GM23248 (cell line): ENCODE measurements around the gene RAB27A. TPM values are rescaled to one million over a fixed set of nuclear protein-coding genes. Genes with fewer than 3 reads are reported as not detected.

Experiments used
- DNase-seq: peaks from one replicate; pipeline ENCODE4 v3.0.0-alpha.2; 2015
- H2AFZ ChIP-seq: fragments of 200-600 bp; sonication (generic); 2 replicates; pipeline ENCODE4 v1.6.1; 2016; ENCODE audit warnings: antibody characterized with exemption
- H3F3A ChIP-seq: fragments of 200-600 bp; sonication (generic); 2 replicates; pipeline ENCODE4 v1.6.1; 2016; ENCODE audit warnings: mild to moderate bottlenecking, antibody characterized with exemption, mixed run types; ENCODE audit not compliant: insufficient read depth
- H3K27ac ChIP-seq: fragments of 200-600 bp; sonication (generic); 2 replicates; pipeline ENCODE4 v1.5.1; 2016; ENCODE audit warnings: mild to moderate bottlenecking
- H3K27me3 ChIP-seq: fragments of 200-600 bp; sonication (generic); replicated peaks from 2 replicates; pipeline ENCODE4 v1.6.1; 2016; ENCODE audit warnings: mild to moderate bottlenecking; ENCODE audit not compliant: insufficient read depth
- H3K36me3 ChIP-seq: fragments of 200-600 bp; sonication (generic); 2 replicates; pipeline ENCODE4 v1.6.1; 2016; ENCODE audit warnings: low read depth, mild to moderate bottlenecking
- H3K4me1 ChIP-seq: fragments of 200-600 bp; sonication (generic); 2 replicates; pipeline ENCODE4 v1.6.1; 2016; ENCODE audit warnings: mild to moderate bottlenecking; ENCODE audit not compliant: insufficient read depth
- H3K4me2 ChIP-seq: fragments of 200-600 bp; sonication (generic); one replicate; pipeline ENCODE4 v1.6.1; 2016; ENCODE audit warnings: mild to moderate bottlenecking; ENCODE audit not compliant: unreplicated experiment
- H3K4me3 ChIP-seq: fragments of 200-600 bp; sonication (generic); 2 replicates; pipeline ENCODE4 v1.5.1; 2016; ENCODE audit warnings: mild to moderate bottlenecking
- H3K79me2 ChIP-seq: fragments of 200-600 bp; sonication (generic); 2 replicates; pipeline ENCODE4 v1.6.1; 2016; ENCODE audit warnings: mild to moderate bottlenecking; ENCODE audit not compliant: insufficient read depth
- H3K9ac ChIP-seq: fragments of 200-600 bp; sonication (generic); 2 replicates; pipeline ENCODE4 v1.6.1; 2016; ENCODE audit warnings: mild to moderate bottlenecking
- H3K9me2 ChIP-seq: fragments of 200-600 bp; sonication (generic); 2 replicates; pipeline ENCODE4 v1.6.1; 2016; ENCODE audit warnings: mixed run types, mild to moderate bottlenecking, moderate library complexity; ENCODE audit not compliant: insufficient read depth
- H3K9me3 ChIP-seq: fragments of 200-600 bp; sonication (generic); one replicate; pipeline ENCODE4 v1.6.1; 2017; ENCODE audit warnings: low read depth
- H4K20me1 ChIP-seq: fragments of 200-600 bp; sonication (generic); 2 replicates; pipeline ENCODE4 v1.6.0; 2016; ENCODE audit not compliant: insufficient read depth
- EZH2 ChIP-seq: fragments of 200-600 bp; sonication (generic); IDR thresholded peaks from 2 replicates; pipeline ENCODE4 v1.6.1; 2018; ENCODE audit warnings: antibody characterized with exemption, mild to moderate bottlenecking; ENCODE audit not compliant: insufficient read depth, poor library complexity, severe bottlenecking
- EZH2phosphoT487 ChIP-seq: fragments of 200-600 bp; sonication (generic); IDR thresholded peaks from 2 replicates; pipeline ENCODE4 v1.6.1; 2018; ENCODE audit warnings: antibody characterized with exemption, moderate library complexity, mild to moderate bottlenecking, low read depth; ENCODE audit not compliant: insufficient read depth
- WGBS, 2 experiments: methylation state at CpG; one replicate each; pipeline ENCODE4 v1.1.6; 2015 to 2017; ENCODE audit warnings: low lambda C conversion rate in 2 of 2, low coverage in 1 of 2; ENCODE audit errors: missing lambda C conversion rate in 2 of 2; 5-methylcytosine and 5-hydroxymethylcytosine counted together
- in situ Hi-C: fragments of 300-500 bp; cut with MboI; formaldehyde crosslinking; loops from 2 replicates; pipeline ENCODE4 v1.15.0; 2020
- polyA plus RNA-seq: library from polyadenylated mRNA; unstranded; fragments of >200 nt; fragmentation: Nextera tagmentation; extraction: Ambion mirVana; gene quantifications from 2 replicates; pipeline ENCODE4 v1.2.1, GENCODE V29; 2016
- total RNA-seq: library from RNA; depleted of rRNA; stranded (reverse); fragments of >200 nt; shearing (Covaris generic); gene quantifications from 2 replicates; pipeline ENCODE4 v1.2.3, GENCODE V29; 2014

Gene RAB27A
- total and polyA plus RNA-seq, 2 experiments from 2014 or later: 9.0 to 9.5 TPM

DNA sequence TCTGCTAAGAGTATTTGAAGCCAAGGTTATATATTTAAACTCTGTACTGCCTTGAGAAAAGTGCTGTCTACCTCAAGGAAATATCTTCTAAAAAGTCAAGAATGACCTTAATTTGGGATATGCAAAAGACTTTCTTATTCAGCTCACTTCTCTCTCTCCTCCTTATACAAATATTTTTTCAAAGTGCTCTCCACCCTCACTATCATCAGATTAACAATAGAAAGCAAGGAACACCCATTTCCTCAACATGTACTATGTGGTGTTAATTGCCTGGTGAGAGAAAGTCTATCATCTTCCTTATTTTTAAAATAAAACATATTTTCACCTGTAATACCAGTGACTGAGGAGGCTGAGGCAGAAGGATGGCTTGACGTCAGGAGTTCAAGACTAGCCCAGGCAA, 48.4 kb downstream of the RAB27A start:
- no peak for TF ChIP-seq EZH2phosphoT487
- TF ChIP-seq EZH2: no peak
- WGBS, 2 experiments: 87 to 95% methylated on average over 1 of the region's 1 CpG
- no peak overlapping the region for H2AFZ ChIP-seq
- no peaks in the 10 kb centered on the region; the same call in 1 of the 2 replicates for H3K79me2 ChIP-seq
- H3K4me3 ChIP-seq: no peak overlapping the region
- no peaks in the 10 kb centered on the region for H3K9me2 ChIP-seq
- no peaks in the 10 kb centered on the region for H3K27me3 ChIP-seq
- DNase-seq: no peak
- no peaks in the 10 kb centered on the region for H3K36me3 ChIP-seq
- no peaks in the 10 kb centered on the region for H4K20me1 ChIP-seq
- peaks cover 7% of the 10 kb centered on the region; the same call in 1 of the 2 replicates for H3K4me1 ChIP-seq
- H3K27ac ChIP-seq: no peak overlapping the region
- H3F3A ChIP-seq: no peaks in the 10 kb centered on the region
- H3K4me2 ChIP-seq: no peak overlapping the region
- no peaks in the 10 kb centered on the region for H3K9me3 ChIP-seq
- in situ Hi-C loops: no loop called here
- H3K9ac ChIP-seq: no peak overlapping the region

DNA sequence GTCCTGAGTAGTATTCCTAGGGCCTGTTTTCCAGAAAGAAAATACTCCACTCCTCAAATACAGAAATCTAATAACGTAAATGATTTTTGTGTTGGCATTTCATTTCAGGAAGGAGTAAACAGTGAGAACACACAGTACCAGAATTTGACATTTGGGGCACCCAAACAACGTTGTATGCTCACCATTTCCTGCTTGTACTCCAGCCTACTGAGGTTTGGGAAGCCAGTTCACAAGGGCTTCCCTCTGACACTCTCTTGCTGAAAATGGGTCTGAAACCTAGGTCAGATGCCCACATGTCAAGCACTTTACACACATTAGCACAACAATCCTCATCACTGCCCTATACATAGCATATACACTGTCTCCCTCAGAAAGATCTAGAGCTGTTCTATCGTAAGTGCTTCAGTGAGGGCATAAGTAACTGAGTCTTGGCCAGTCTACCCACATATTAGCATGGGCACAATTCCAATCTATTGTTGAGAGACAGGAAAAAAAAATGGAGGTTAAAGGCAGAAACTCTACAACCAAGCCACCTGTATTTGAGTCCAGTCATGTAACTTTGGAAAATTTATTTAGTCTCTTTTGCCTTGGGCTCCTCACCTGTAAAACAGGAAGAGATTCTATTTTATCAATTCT, 49.4 kb downstream of the RAB27A start:
- Histone ChIP-seq H2AFZ (no peak overlapping the region), H3K27me3 (no peaks in the 10 kb centered on the region), H3K4me2 (no peak overlapping the region), H3K4me1 (peaks cover 7% of the 10 kb centered on the region; the same call in 1 of the 2 replicates), H4K20me1 (no peaks in the 10 kb centered on the region), H3K27ac (no peak overlapping the region), H3K79me2 (no peaks in the 10 kb centered on the region; the same call in 1 of the 2 replicates), H3K9ac (no peak overlapping the region), H3K4me3 (no peak overlapping the region), H3K9me3 (no peaks in the 10 kb centered on the region), H3K9me2 (no peaks in the 10 kb centered on the region), H3F3A (no peaks in the 10 kb centered on the region), H3K36me3 (no peaks in the 10 kb centered on the region)
- in situ Hi-C loops: no loop called here
- WGBS, 2 experiments: 86 to 88% methylated on average over 3 of the region's 3 CpGs
- TF ChIP-seq EZH2 (no peak), EZH2phosphoT487 (no peak)
- no peak for DNase-seq

DNA sequence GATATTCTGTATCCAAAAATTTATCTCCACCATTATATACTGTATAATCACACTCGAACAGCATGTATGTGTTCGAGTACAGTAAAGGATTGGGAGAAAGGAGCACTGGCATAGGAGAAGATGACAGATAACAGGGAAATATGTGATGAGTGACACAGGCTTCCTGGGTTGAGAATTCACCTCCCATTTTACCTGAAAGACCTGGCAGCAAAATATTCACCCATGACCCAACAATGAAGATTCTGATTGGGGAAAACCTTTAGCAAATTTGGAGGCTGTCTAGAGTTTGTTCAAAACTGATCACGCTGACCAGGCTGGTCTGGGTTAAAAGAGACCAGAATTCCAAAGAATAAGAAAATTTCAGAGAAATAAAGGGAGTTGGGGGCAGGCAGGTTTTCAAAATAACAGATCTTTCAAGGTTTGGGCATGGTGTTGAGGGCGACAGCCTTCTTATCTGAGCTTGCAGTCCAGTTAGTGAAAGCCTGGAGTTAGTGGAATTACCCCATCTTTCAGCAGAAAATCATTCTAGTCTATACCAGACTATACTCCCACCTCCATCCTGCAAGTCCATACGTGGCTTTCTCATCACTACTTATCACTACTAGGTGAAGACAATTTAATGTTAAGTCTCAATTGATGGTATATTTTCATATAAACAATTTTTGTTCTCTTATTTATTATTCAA, 50.0 kb downstream of the RAB27A start:
- TF ChIP-seq EZH2phosphoT487 (no peak), EZH2 (no peak)
- WGBS, 2 experiments: 86% methylated on average over 5 of the region's 5 CpGs
- H3K36me3 ChIP-seq: no peaks in the 10 kb centered on the region

DNA sequence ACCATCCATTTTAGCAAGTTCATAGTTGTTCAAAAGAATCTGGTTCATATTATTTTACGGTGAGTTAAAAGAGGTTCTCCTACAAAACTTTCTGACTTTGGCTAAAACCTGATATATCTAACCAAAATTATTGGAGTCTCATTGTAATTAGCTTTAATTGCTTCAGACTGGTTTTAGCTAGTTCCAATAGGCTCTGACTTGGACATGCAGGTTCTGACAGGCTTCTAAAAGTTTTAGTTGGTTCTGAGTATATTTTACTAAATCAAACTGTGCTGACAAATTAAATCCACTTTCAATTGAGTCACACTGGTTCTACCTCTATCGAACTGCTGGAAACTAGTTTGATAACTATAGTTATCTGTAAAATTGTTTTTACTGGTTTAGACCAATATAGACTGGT, 50.7 kb downstream of the RAB27A start:
- TF ChIP-seq EZH2: no peak
- no peak for TF ChIP-seq EZH2phosphoT487
- DNase-seq: no peak
- in situ Hi-C loops: no loop called here
- H3K9ac ChIP-seq: no peak overlapping the region
- no peaks in the 10 kb centered on the region for H4K20me1 ChIP-seq
- 59 to 69% methylated on average over 2 of the region's 2 CpGs for WGBS, 2 experiments
- H3K27me3 ChIP-seq: no peaks in the 10 kb centered on the region
- H3K4me2 ChIP-seq: no peak overlapping the region
- H3K36me3 ChIP-seq: no peaks in the 10 kb centered on the region
- H3K9me3 ChIP-seq: no peaks in the 10 kb centered on the region
- H3K79me2 ChIP-seq: no peaks in the 10 kb centered on the region; the same call in 1 of the 2 replicates
- H3K9me2 ChIP-seq: no peaks in the 10 kb centered on the region
- H3F3A ChIP-seq: no peaks in the 10 kb centered on the region
- peaks cover 7% of the 10 kb centered on the region; the same call in 1 of the 2 replicates for H3K4me1 ChIP-seq
- no peak overlapping the region for H2AFZ ChIP-seq
- no peak overlapping the region for H3K27ac ChIP-seq
- H3K4me3 ChIP-seq: no peak overlapping the region

More for the DNA sequence above, 50.0 kb downstream of the RAB27A start:
- no peak for DNase-seq
- Histone ChIP-seq H4K20me1 (no peaks in the 10 kb centered on the region), H3K9me3 (no peaks in the 10 kb centered on the region), H2AFZ (no peak overlapping the region), H3K4me3 (no peak overlapping the region), H3K27me3 (no peaks in the 10 kb centered on the region), H3K9me2 (no peaks in the 10 kb centered on the region), H3K4me2 (no peak overlapping the region), H3F3A (no peaks in the 10 kb centered on the region), H3K79me2 (no peaks in the 10 kb centered on the region; the same call in 1 of the 2 replicates), H3K9ac (no peak overlapping the region), H3K4me1 (peaks cover 7% of the 10 kb centered on the region; the same call in 1 of the 2 replicates), H3K27ac (no peak overlapping the region)
- in situ Hi-C loops: no loop called here
